NB4 (cell line): ENCODE data around the gene HOXB3.

Experiments used
- MYC ChIP-seq: IDR thresholded peaks from 2 replicates; pipeline ENCODE4 v1.6.1; 2011; ENCODE audit warnings: low read depth, low read length
- POLR2A ChIP-seq: IDR thresholded peaks from 2 replicates; pipeline ENCODE4 v1.6.1; 2011; ENCODE audit warnings: mild to moderate bottlenecking; ENCODE audit not compliant: insufficient read length; ENCODE audit errors: extremely low read depth
- TF ChIP-seq, protein P1 (sequence below): IDR thresholded peaks from one replicate; pipeline ENCODE4 v1.5.1; 2012; ENCODE audit warnings: low read depth, low read length

DNA sequence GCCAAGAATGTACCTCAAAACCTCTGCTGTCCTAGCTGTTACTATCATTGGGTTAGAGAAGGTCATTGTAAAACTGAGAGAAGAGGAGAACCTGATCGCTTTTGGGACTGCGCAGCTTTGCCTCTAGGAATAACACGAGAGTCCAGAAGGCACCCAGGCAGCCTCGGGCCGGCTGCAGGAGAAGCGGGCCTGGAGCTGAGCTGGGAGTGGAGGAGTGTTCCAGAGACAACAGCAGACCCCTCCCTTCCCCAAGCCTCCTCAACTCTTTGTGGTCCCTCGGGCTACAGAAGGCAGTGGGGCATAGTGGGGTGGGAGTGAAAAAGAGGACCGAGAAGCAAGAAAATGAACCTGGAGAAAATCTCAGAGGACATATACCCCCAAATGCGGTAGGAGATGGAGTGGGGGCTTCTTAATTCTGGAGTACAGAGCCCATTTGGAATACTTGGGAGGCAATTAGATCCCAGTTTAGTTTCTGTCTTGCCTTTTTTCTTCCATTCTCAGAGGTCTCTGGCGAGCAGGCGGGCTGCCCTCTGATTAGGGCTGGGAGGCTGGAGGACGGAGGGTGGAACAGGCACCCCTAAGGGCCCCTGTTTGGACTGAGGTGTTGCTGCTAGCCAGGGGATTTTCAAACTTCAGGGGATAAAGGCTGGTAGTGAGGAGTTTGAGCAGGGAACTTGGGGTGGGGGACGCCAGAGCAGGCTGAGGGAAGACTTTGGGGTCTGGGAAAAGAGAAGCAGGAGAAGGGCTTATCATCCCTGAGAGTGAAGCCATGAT, 31.8 kb downstream of the HOXB3 start:
- TF ChIP-seq, protein P1, sequence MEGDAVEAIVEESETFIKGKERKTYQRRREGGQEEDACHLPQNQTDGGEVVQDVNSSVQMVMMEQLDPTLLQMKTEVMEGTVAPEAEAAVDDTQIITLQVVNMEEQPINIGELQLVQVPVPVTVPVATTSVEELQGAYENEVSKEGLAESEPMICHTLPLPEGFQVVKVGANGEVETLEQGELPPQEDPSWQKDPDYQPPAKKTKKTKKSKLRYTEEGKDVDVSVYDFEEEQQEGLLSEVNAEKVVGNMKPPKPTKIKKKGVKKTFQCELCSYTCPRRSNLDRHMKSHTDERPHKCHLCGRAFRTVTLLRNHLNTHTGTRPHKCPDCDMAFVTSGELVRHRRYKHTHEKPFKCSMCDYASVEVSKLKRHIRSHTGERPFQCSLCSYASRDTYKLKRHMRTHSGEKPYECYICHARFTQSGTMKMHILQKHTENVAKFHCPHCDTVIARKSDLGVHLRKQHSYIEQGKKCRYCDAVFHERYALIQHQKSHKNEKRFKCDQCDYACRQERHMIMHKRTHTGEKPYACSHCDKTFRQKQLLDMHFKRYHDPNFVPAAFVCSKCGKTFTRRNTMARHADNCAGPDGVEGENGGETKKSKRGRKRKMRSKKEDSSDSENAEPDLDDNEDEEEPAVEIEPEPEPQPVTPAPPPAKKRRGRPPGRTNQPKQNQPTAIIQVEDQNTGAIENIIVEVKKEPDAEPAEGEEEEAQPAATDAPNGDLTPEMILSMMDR, result no peak
- TF ChIP-seq POLR2A (no peak), MYC (no peak)
